K562 (cell line): Measurements from ENCODE around the gene PPP1R14C. TPM values are rescaled to one million over a fixed set of nuclear protein-coding genes. Genes with fewer than 3 reads are reported as not detected.
A peak's percentile ranks its signal among the peaks of the same experiment; 100 is the strongest.

ENCODE experiments used
- ATF1 ChIP-seq, 2 experiments: fragments of 450-650 bp in 1 of 2; IDR thresholded peaks; 2 replicates each; pipeline ENCODE4 v1.6.1; 2016; ENCODE audit warnings: missing compliant biosample characterization in 1 of 2, missing genetic modification characterization in 1 of 2
- CEBPG ChIP-seq, 3 experiments: fragments of 200-800 bp in 1 of 3; sonication (Bioruptor generic) in 1 of 3; sonication (generic) in 1 of 3; formaldehyde crosslinking in 1 of 3; IDR thresholded peaks in 2 of 3; conservative IDR thresholded peaks in 1 of 3; 2 replicates each; pipeline versions ENCODE4 v1.6.1 to v1.8.0; 2016 to 2022; ENCODE audit warnings: missing compliant biosample characterization in 2 of 3, missing genetic modification characterization in 2 of 3, mild to moderate bottlenecking in 1 of 3, missing genetic modification reagents in 1 of 3
- CTCF ChIP-seq, 3 experiments: IDR thresholded peaks in 2 of 3; conservative IDR thresholded peaks in 1 of 3; 2 replicates each; pipeline ENCODE4 v1.5.1; 2011 to 2012; ENCODE audit warnings: low read length in 3 of 3, mild to moderate bottlenecking in 3 of 3, control low read depth in 2 of 3, improper control_type of control experiment in 1 of 3, inconsistent platforms in 1 of 3, low read depth in 1 of 3, mixed read lengths in 1 of 3, moderate library complexity in 1 of 3; ENCODE audit not compliant: insufficient read depth in 2 of 3
- DACH1 ChIP-seq: fragments of 450-650 bp; IDR thresholded peaks from 2 replicates; pipeline ENCODE4 v1.6.1; 2018; ENCODE audit not compliant: partially characterized antibody
- FOXJ3 ChIP-seq: sonication (generic); formaldehyde crosslinking; IDR thresholded peaks from 2 replicates; pipeline ENCODE4 v1.4.0; 2020; ENCODE audit warnings: mild to moderate bottlenecking, missing genetic modification reagents
- GTF2F1 ChIP-seq: IDR thresholded peaks from 2 replicates; pipeline ENCODE4 v1.6.1; 2011; ENCODE audit warnings: low read depth, low read length, improper control_type of control experiment
- HIVEP1 ChIP-seq: fragments of 250-450 bp; sonication (Bioruptor Pico); IDR thresholded peaks from 2 replicates; pipeline ENCODE4 v1.4.0; 2020; ENCODE audit warnings: mild to moderate bottlenecking
- KDM1A ChIP-seq, 2 experiments: fragments of 450-650 bp; IDR thresholded peaks; 2 replicates each; pipeline ENCODE4 v1.6.1; 2016; ENCODE audit warnings: mild to moderate bottlenecking in 2 of 2
- KLF16 ChIP-seq: IDR thresholded peaks from 2 replicates; pipeline ENCODE4 v1.6.1; 2016; ENCODE audit warnings: antibody characterized with exemption
- MAFG ChIP-seq: fragments of 450-650 bp; conservative IDR thresholded peaks from 2 replicates; pipeline ENCODE4 v1.6.1; 2016; ENCODE audit warnings: missing genetic modification characterization, missing compliant biosample characterization
- POLR2H ChIP-seq: IDR thresholded peaks from 2 replicates; pipeline ENCODE4 v1.6.1; 2016; ENCODE audit warnings: missing genetic modification characterization, low read depth, mild to moderate bottlenecking, control low read depth, missing compliant biosample characterization, moderate library complexity
- POLR3G ChIP-seq: IDR thresholded peaks from 2 replicates; pipeline ENCODE4 v1.6.1; 2011; ENCODE audit not compliant: insufficient read length, insufficient replicate concordance; ENCODE audit errors: extremely low read depth
- RAD51 ChIP-seq: fragments of 450-650 bp; IDR thresholded peaks from 2 replicates; pipeline ENCODE4 v1.7.1; 2016; ENCODE audit warnings: low read depth, mild to moderate bottlenecking, borderline replicate concordance
- TCFL5 ChIP-seq: fragments of 250-450 bp; sonication (Bioruptor Pico); conservative IDR thresholded peaks from 2 replicates; pipeline ENCODE4 v1.6.1; 2021; ENCODE audit warnings: mild to moderate bottlenecking, moderate library complexity, matching md5 sums
- ZBTB1 ChIP-seq: sonication (generic); formaldehyde crosslinking; IDR thresholded peaks from 2 replicates; pipeline ENCODE4 v1.8.1; 2023; ENCODE audit warnings: missing genetic modification reagents, low read depth, mild to moderate bottlenecking, borderline replicate concordance
- ZNF239 ChIP-seq: fragments of 250-450 bp; sonication (Bioruptor Pico); IDR thresholded peaks from 2 replicates; pipeline ENCODE4 v1.4.0; 2020; ENCODE audit warnings: mild to moderate bottlenecking
- ZNF431 ChIP-seq: sonication (generic); formaldehyde crosslinking; IDR thresholded peaks from 2 replicates; pipeline ENCODE4 v1.8.0; 2022; ENCODE audit warnings: mild to moderate bottlenecking, missing genetic modification reagents
- polyA plus RNA-seq, 8 experiments: library from polyadenylated mRNA; depleted of rRNA in 4 of 8; stranded (reverse) in 5 of 8; unstranded in 3 of 8; fragments of >200 nt; fragmentation: Nextera tagmentation in 2 of 8; fragmentation: Illumina TruSeq in 1 of 8; extraction: Ambion mirVana in 2 of 8; extraction: Trizol in 1 of 8; gene quantifications; 2 replicates each; pipeline versions ENCODE4 v1.2.1 to v1.2.3, GENCODE V29; 2011 to 2014; ENCODE audit warnings: inconsistent platforms in 1 of 8, missing spikeins in 1 of 8
- total RNA-seq, 7 experiments: library from RNA; depleted of rRNA in 6 of 7; stranded (reverse); fragments of >200 nt in 6 of 7; fragmentation: Illumina TruSeq in 2 of 7; extraction: Trizol in 2 of 7; gene quantifications; 2 replicates each; pipeline versions ENCODE4 v1.2.1 to v1.2.3, GENCODE V29; 2011 to 2021; ENCODE audit warnings: low replicate concordance in 1 of 7
- TF ChIP-seq, protein P1 (sequence below): IDR thresholded peaks from 2 replicates; pipeline ENCODE4 v1.6.1; 2016; ENCODE audit warnings: missing genetic modification characterization, missing compliant biosample characterization
- TF ChIP-seq, protein P2 (sequence below): fragments of 450-650 bp; formaldehyde crosslinking; conservative IDR thresholded peaks from 2 replicates; pipeline ENCODE4 v1.4.0; 2022; ENCODE audit warnings: mild to moderate bottlenecking, missing genetic modification characterization
- TF ChIP-seq, protein P3 (sequence below): IDR thresholded peaks from 2 replicates; pipeline ENCODE4 v1.6.1; 2014; ENCODE audit warnings: antibody characterized with exemption

Gene PPP1R14C
- total and polyA plus RNA-seq, 9 of the 15 experiments (the other 6 are each of a cell fraction or from before 2014, with no cell fraction given) = 4.5 to 16.6 (median 11.9) TPM

DNA sequence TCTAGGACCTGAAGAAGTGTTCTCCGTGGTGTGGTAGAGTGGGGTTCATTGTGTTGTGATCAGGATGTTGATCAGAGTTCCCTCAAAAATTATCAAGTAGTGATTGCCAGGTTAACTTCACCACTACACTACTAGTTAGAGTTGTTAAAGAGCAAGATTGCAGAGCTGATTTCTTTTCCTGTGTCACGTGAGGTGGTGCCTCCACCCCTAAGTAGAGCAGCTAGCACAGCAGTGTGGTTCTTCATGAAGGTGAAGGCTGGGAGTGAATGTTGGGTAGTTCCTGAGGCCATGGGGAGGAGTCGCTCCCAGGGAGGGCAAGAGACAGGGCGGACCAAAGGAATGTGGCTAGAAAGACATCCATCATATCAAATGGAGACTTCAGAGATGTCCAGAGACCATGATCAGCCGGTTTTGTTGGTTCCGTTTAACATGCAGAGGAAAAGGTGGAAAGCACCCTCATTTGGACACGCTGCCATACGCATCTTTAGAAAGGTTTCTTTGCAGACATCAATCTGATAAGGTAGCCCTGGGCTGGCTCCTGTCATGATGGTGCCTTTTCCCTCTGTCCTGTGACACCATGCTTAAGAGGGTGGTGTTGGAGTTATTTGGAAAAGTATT, 146.7 kb downstream of the PPP1R14C start (continued):
- TF ChIP-seq FOXJ3 (CRISPR knock-in tag) (no peak), ZNF239 (no peak), GTF2F1 (no peak), TCFL5 (CRISPR knock-in tag) (no peak), MAFG (no peak), POLR2H (tag) (no peak), POLR3G (no peak), HIVEP1 (CRISPR knock-in tag) (no peak), KLF16 (no peak), KDM1A (IDR thresholded peaks at IDR 0.05) (no peak), RAD51 (peak; percentile 64), CTCF (IDR thresholded peaks at IDR 0.05 in 2 of 3, conservative IDR thresholded peaks at IDR 0.05 in 1 of 3; ENCODE audit: insufficient read depth in 2 of 3, low read depth in 1 of 3, low read length in 3 of 3) (no peak), DACH1 (no peak), ZBTB1 (CRISPR knock-in tag) (0 out of 2 replicates have a peak, but pooled peaks have one; percentile 24), ATF1 (CRISPR knock-in tag; IDR thresholded peaks at IDR 0.05) (no peak), ATF1 (tag; IDR thresholded peaks at IDR 0.05) (no peak), CEBPG (CRISPR knock-in tag; IDR thresholded peaks at IDR 0.05) (no peak), CEBPG (tag; conservative IDR thresholded peaks at IDR 0.05 in 1 of 2, IDR thresholded peaks at IDR 0.05 in 1 of 2) (no peak), ZNF431 (CRISPR knock-in tag) (no peak)
- TF ChIP-seq, protein P1, sequence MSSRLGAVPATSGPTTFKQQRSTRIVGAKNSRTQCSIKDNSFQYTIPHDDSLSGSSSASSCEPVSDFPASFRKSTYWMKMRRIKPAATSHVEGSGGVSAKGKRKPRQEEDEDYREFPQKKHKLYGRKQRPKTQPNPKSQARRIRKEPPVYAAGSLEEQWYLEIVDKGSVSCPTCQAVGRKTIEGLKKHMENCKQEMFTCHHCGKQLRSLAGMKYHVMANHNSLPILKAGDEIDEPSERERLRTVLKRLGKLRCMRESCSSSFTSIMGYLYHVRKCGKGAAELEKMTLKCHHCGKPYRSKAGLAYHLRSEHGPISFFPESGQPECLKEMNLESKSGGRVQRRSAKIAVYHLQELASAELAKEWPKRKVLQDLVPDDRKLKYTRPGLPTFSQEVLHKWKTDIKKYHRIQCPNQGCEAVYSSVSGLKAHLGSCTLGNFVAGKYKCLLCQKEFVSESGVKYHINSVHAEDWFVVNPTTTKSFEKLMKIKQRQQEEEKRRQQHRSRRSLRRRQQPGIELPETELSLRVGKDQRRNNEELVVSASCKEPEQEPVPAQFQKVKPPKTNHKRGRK (tag) = no peak
- TF ChIP-seq, protein P2, sequence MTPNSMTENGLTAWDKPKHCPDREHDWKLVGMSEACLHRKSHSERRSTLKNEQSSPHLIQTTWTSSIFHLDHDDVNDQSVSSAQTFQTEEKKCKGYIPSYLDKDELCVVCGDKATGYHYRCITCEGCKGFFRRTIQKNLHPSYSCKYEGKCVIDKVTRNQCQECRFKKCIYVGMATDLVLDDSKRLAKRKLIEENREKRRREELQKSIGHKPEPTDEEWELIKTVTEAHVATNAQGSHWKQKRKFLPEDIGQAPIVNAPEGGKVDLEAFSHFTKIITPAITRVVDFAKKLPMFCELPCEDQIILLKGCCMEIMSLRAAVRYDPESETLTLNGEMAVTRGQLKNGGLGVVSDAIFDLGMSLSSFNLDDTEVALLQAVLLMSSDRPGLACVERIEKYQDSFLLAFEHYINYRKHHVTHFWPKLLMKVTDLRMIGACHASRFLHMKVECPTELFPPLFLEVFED (CRISPR knock-in tag) = no peak
- TF ChIP-seq, protein P3, sequence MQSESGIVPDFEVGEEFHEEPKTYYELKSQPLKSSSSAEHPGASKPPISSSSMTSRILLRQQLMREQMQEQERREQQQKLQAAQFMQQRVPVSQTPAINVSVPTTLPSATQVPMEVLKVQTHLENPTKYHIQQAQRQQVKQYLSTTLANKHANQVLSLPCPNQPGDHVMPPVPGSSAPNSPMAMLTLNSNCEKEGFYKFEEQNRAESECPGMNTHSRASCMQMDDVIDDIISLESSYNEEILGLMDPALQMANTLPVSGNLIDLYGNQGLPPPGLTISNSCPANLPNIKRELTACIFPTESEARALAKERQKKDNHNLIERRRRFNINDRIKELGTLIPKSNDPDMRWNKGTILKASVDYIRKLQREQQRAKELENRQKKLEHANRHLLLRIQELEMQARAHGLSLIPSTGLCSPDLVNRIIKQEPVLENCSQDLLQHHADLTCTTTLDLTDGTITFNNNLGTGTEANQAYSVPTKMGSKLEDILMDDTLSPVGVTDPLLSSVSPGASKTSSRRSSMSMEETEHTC = peak; percentile 41; the same call in 1 of the 2 replicates
